Astrocyte of the hippocampus (primary cell): ENCODE results near the gene VEGFC.

Source experiments
- DNase-seq: peaks from one replicate; pipeline ENCODE4 v3.0.0; 2011; ENCODE audit warnings: low read depth, low spot score

VEGFC gene

GRCh38 chr4:176762661-176763308 lies 29.9 kb downstream of the VEGFC start:
- no peak for DNase-seq

GRCh38 chr4:176761872-176762271 lies 30.9 kb downstream of the VEGFC start:
- no peak for DNase-seq

DNA sequence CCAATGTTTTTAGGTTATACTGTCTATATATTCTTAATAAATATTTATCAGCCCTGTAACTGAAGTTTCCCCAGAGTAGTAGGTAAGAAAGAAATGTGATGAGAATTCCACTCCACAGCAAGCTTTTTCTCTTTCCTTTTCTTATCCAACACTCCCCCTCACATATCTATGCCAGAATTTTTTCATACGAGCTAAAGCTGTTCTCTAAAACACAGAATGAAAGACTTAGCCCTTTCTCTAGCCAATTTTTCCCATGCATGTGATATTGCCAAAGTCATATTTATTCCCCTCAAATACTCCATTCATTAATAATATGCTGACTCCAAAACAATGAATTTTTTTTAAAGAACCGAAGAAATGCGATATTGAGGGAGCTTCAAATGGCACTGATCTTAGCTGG lies 32.3 kb downstream of the VEGFC start:
- DNase-seq: no peak

- no peak for DNase-seq
Observed at GRCh38 chr4:176758731-176759130, 34.0 kb downstream of the VEGFC start.

DNA sequence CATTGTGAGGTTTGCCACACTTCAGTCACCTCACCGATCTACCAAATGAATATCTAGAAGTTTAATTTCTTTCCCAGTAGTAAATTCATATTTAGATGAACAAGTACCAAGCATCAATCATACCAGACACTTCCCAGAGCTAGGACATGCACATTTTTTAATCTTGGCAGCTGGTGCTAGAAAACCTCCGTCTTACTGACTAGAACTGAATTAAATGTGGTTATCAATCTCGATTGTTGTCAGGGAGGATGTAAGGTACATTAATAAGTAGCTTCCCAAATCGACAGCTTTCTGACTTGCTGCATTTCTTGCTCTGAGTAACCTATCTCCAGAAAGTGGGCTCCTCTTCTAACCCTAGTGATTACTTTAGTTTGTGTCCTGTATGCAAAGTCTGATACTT lies 34.4 kb downstream of the VEGFC start:
- DNase-seq: no peak

GRCh38 chr4:176755613-176756012 lies 37.1 kb downstream of the VEGFC start:
- DNase-seq: no peak

GRCh38 chr4:176755001-176755400 lies 37.7 kb downstream of the VEGFC start:
- DNase-seq: no peak

DNA sequence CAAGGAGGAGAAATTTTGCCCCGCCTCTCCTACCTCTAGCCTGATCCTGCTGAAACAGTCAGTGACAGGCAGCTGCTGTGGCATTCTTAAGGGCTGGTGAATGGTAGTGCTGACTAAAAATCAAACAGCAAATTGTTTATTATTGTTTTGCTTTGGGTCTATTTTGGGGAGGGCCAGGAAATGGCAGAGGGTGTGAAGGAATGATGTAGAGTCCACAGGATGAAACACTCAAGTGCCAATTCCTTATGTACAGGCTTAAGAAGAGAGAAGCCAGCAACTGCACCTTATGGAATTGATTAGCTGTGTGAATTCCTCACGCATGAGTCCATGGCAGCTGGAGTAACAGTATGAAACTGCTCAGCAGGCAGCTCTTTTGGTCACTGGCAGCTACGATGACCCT lies 39.7 kb downstream of the VEGFC start:
- DNase-seq: peak; percentile 64

DNA sequence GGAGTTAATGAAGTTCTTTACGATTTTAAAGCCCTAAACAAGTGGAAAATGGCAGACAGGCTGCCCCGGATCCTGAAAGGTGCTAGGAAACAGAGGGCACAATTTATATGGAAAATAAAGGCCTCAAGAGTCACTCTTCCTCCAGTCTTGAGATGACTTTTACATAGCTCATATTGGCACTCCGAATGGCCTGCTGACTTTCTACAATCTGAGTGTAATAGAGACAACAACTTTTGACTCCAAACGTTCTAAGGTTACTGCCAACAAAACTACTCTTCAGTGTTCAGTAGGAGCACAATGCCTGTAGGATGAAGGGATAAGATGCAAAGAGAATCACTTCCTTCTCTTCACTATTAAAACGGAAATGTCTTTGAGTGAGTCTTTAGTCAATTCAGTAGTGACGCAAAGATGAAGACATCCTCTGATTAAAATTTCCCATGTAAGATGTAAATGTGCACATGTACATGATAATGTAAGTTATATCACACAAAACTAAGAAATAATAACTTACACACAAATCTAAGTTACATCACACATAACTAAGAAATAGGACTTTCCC lies 40.5 kb downstream of the VEGFC start:
- DNase-seq: no peak

DNA sequence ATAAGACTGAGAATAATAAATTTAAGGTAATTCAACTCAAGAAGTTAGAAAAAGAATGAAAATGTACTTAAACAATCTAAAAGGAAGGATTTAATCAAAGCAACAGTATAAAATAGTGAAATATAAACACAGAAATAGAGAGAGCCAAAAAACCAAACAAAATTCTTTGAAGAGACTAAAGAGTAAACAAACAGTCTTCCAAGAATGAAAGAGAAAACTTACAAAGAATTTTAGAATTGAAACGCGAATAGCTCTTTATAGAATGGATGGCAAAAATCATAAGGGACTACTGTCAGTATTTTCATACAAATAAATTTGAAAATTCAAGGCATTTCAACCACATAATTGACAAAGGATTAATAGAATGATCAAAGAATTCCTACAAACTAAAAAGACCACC lies 41.7 kb downstream of the VEGFC start:
- DNase-seq: no peak

GRCh38 chr4:176746846-176747245 lies 45.9 kb downstream of the VEGFC start:
- DNase-seq: no peak

DNA sequence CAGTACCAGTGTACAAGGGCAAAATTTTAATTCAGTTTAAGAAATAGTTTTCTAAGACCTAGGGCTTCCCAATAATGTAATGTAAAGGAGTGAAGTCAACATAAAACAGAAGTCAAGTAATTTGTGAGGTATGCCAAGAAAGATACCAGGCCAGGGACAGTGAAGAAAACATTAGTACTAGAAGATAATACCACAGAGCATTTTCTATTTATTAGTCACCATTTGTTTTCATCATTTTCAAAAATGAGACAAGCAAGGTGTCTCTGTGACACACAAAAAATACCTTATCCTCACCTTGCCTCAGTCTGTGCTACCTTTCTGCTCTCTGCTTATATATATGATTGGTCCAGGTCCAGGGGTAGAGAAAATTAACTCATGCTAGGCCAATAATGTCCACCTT lies 46.8 kb downstream of the VEGFC start:
- no peak for DNase-seq

DNA sequence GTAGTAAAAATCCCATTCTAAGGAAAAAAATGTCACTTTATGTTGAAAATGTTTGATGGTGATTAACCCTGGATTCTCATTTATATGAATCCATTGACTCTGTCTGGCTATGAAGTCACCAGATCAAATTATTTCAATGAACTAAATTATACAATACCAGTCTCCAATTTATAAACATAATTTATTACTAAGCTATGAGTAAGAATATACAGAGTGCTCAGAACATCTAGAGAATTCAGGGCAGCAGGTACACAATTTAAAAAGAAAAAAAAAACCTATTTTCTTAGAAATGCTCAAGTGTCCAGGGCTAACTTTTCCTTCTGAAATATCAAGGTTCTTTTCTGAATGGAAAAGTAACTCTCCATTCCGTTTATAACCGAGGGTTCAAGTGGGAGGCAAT lies 48.6 kb downstream of the VEGFC start:
- DNase-seq: no peak

DNA sequence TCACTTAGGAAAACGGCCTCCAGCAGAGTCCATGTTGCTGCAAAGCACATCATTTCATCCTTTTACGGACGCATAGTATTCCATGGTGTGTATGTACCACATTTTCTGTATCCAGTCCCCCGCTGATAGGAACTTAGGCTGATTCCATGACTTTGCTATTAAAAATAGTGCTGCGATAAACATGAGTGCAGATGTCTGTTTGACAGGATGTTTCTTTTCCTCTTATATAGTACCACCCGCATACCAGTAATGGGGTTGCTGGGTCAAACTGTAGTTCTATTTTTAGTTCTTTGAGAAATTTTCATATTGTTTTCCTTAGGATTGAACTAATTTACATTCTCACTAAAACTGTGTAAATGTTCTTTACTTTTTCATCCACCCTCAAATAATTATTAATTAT lies 50.5 kb downstream of the VEGFC start:
- no peak for DNase-seq

GRCh38 chr4:176741253-176741652 lies 51.5 kb downstream of the VEGFC start:
- DNase-seq: no peak

DNA sequence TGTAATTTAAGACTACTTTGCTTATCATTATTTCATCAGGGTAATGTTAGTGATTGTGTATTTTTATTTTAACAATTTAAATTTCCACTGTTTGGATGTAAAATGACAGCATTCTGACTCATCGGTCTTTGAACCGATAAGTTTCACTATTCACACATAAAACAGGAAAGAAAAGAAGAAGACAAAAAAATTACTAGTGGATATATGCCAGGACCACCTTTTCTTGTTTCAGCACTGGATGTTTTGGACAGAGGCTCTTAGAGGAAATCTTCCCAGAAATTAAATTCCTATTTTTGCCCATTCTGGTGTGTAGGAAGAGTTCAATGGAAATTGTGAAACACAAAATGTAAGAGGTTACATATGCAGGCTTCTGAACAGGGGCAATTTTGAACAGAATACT lies 57.4 kb downstream of the VEGFC start:
- peak; percentile 17 for DNase-seq

GRCh38 chr4:176734461-176734860 lies 58.3 kb downstream of the VEGFC start:
- no peak for DNase-seq

DNA sequence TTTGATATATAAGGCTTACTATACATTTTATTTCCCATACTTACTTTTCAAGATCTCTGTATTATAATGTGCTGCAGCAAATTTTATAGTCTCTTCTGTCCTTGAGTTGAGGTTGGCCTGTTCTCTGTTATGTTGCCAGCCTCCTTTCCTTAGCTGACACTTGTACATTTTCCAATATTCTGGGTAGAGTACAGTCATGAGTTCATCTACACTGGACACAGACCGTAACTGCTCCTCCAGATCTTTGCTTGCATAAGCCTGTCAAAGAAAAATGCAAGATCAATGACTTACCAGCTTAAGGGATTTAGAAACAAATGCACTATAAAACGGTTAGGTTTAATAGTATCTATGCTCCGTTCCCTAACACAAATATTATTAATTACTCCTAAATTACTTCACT lies 63.2 kb downstream of the VEGFC start:
- no peak for DNase-seq

DNA sequence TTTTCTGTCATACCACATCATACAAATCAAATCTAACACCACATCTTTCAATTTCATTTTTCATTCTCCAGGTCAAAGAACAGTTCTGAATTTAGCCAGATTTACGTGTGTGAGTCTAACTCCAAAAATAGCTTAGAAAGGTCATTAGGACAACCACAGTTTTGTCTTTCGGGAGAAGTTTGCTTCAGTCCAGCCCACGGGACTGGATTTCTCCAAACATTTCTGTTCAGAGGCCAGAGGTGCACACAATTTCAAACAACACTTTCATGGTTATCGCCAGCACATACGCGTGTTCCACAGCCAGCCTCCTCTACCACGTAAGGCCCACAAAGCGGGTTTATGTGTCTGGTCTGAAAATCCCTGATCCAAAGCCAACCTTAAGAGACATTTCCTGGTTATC lies 65.9 kb downstream of the VEGFC start:
- DNase-seq: no peak

- DNase-seq: no peak
Observed at GRCh38 chr4:176721459-176721858, 71.3 kb downstream of the VEGFC start.

- DNase-seq: no peak
Observed at GRCh38 chr4:176718881-176719280, 73.8 kb downstream of the VEGFC start.

DNA sequence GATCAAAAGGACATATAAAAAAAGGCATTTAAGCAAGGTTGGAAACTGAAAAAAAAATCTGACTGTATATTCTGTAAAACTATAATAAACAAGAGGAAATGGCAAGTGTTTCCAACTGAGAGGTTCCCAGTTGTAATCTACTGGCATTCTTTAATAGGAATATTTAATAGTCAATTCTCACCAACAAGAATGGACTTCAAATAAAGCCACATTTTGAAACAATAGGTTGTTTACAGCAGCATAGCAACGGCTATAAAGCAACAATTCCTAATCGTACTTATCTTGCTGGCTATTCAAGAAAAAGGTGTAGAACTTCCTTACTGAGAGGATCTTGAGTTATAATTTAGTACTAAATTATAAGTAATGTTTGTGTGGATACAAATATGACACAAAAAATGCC lies 75.5 kb downstream of the VEGFC start:
- DNase-seq: no peak

DNA sequence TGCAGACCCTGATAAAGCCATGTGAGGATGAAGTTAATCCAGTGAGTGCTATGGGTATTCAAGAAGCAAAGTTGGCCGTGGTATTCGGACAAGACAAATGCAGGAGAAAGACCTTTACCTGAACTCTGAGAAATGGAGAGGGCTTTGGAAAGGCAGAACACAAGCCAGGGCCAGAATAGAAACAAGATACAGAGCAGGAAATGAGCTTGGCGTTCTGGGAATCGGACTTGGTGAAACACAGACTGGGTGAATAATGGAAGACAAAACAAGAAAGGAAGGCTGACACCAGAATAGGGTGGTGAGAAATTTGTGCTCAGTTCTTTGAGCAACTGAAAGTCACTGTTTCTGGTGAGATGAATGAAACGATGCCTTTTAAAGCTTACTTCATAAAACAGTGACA lies 83.3 kb downstream of the VEGFC start:
- DNase-seq: no peak

DNA sequence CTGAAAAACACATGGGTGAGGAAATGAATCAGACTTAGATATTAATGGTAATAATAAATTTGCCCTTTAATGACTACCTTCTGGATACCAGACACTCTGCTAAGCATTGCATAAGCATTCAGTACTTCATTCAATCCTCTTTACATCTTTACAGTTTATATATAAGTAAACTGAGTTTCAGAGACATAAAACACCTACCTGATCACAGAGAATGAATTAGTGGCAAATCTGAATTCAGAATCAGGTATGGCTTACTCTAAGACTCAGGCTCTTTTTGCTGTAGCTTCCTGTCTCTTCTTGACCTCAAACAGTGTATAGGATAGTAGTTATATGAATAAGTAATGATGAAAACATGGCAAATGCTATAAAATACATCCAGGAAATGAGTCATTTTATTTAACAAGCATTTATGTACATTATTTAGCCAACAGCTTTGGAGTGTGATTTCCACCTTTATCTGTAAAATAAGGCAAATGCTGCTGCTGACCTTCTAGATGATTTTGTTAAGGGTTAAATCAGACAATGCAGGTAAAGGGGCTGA lies 83.9 kb downstream of the VEGFC start:
- DNase-seq: no peak
